DND-41 (cell line): ENCODE measurements around the gene CFAP141.
"Not testable (repeated sequence)": the region's sequence is repeated elsewhere in the genome, so short reads cannot be mapped to it uniquely, and the experiment has no call there.

Experiments
- ATAC-seq: fragments of 200-7000 bp; cut with Tn5 transposase; 3 replicates; pipeline ENCODE4 v1.9.1; 2021; ENCODE audit warnings: low read depth; ENCODE audit not compliant: insufficient read depth
- DNase-seq: peaks from one replicate; pipeline ENCODE4 v3.0.0-alpha.2; 2020
- H2AFZ ChIP-seq: 2 replicates; pipeline ENCODE4 v1.6.0; 2012; ENCODE audit warnings: low read depth, low read length
- H3K27ac ChIP-seq: 2 replicates; pipeline ENCODE4 v1.5.1; 2012; ENCODE audit warnings: low read length, inconsistent platforms
- H3K27me3 ChIP-seq: fragments of 200-600 bp; sonication (generic); 2 replicates; pipeline ENCODE4 v1.6.0; 2012; ENCODE audit warnings: low read length, mild to moderate bottlenecking, inconsistent platforms; ENCODE audit not compliant: insufficient read depth, poor library complexity
- H3K36me3 ChIP-seq: 2 replicates; pipeline ENCODE4 v1.5.1; 2012; ENCODE audit warnings: low read length, inconsistent platforms; ENCODE audit not compliant: insufficient read depth
- H3K4me1 ChIP-seq: 2 replicates; pipeline ENCODE4 v1.5.1; 2012; ENCODE audit warnings: mild to moderate bottlenecking, low read length; ENCODE audit not compliant: insufficient read depth
- H3K4me2 ChIP-seq: 2 replicates; pipeline ENCODE4 v1.6.0; 2012; ENCODE audit warnings: mild to moderate bottlenecking, moderate library complexity, low read length, inconsistent platforms; ENCODE audit not compliant: insufficient read depth
- H3K4me3 ChIP-seq, 2 experiments: fragments of 200-600 bp in 1 of 2; shearing (Covaris generic) in 1 of 2; 2 replicates each; pipeline ENCODE4 v1.5.1; 2012 to 2016; ENCODE audit warnings: inconsistent platforms in 2 of 2, low read length in 2 of 2, mild to moderate bottlenecking in 2 of 2, low read depth in 1 of 2, moderate library complexity in 1 of 2
- H3K79me2 ChIP-seq: 2 replicates; pipeline ENCODE4 v1.6.0; 2012; ENCODE audit warnings: low read length, inconsistent platforms; ENCODE audit not compliant: insufficient read depth
- H3K9ac ChIP-seq: 2 replicates; pipeline ENCODE4 v1.6.0; 2012; ENCODE audit warnings: low read depth, mild to moderate bottlenecking, inconsistent platforms, low read length, moderate library complexity
- H3K9me3 ChIP-seq: 2 replicates; pipeline ENCODE4 v1.5.1; 2012; ENCODE audit warnings: low read length, moderate library complexity, mild to moderate bottlenecking, inconsistent platforms; ENCODE audit not compliant: insufficient read depth, severe bottlenecking
- H4K20me1 ChIP-seq: 2 replicates; pipeline ENCODE4 v1.6.0; 2012; ENCODE audit warnings: low read length; ENCODE audit not compliant: insufficient read depth
- CTCF ChIP-seq: IDR thresholded peaks from 2 replicates; pipeline ENCODE4 v1.5.1; 2012; ENCODE audit warnings: borderline replicate concordance, low read length, moderate library complexity, mild to moderate bottlenecking; ENCODE audit not compliant: poor library complexity, severe bottlenecking; ENCODE audit errors: extremely low read depth
- EZH2 ChIP-seq: IDR thresholded peaks from 3 replicates; pipeline ENCODE4 v1.6.1; 2012; ENCODE audit warnings: borderline replicate concordance, low read depth, mild to moderate bottlenecking, moderate library complexity, low read length, inconsistent platforms; ENCODE audit not compliant: severe bottlenecking

The CFAP141 gene

GRCh38 chr1:154212083-154212482 is 6.0 kb upstream of the CFAP141 start:
- Histone ChIP-seq H3K27me3 (no peaks in the 10 kb centered on the region), H2AFZ (no peak overlapping the region), H3K79me2 (peaks cover 27% of the 10 kb centered on the region), H3K27ac (no peak overlapping the region), H4K20me1 (0 out of 2 replicates have a peak, but pooled peaks cover 3% of the 10 kb centered on the region), H3K4me1 (no peaks in the 10 kb centered on the region), H3K9me3 (no peaks in the 10 kb centered on the region), H3K9ac (no peak overlapping the region), H3K4me3 (no peak overlapping the region), H3K36me3 (peaks cover 72% of the 10 kb centered on the region), H3K4me2 (no peak overlapping the region)
- DNase-seq (no peak), ATAC-seq (no peak)
- no peak for TF ChIP-seq EZH2
- no peak for TF ChIP-seq CTCF

GRCh38 chr1:154208677-154209388 is 2.7 kb upstream of the CFAP141 start:
- no peak overlapping the region for H3K4me2 ChIP-seq
- 0 out of 2 replicates have a peak, but pooled peaks cover 3% of the 10 kb centered on the region for H4K20me1 ChIP-seq
- no peaks in the 10 kb centered on the region for H3K27me3 ChIP-seq
- no peak overlapping the region for H3K9ac ChIP-seq
- ATAC-seq (no peak), DNase-seq (no peak)
- H3K36me3 ChIP-seq, result peaks cover 75% of the 10 kb centered on the region
- no peaks in the 10 kb centered on the region for H3K4me1 ChIP-seq
- peaks cover 2% of the 10 kb centered on the region; the same call in 1 of the 2 replicates for H3K79me2 ChIP-seq
- TF ChIP-seq CTCF, result no peak
- TF ChIP-seq EZH2, result no peak
- no peaks in the 10 kb centered on the region for H3K9me3 ChIP-seq
- no peak overlapping the region for H3K27ac ChIP-seq
- no peak overlapping the region for H2AFZ ChIP-seq
- no peak overlapping the region for H3K4me3 ChIP-seq

- no peak for DNase-seq
- H4K20me1 ChIP-seq, result no peaks in the 10 kb centered on the region
- H3K27me3 ChIP-seq, result no peaks in the 10 kb centered on the region
- peaks cover 59% of the 10 kb centered on the region for H3K36me3 ChIP-seq
- H3K4me1 ChIP-seq, result no peaks in the 10 kb centered on the region
- H3K9ac ChIP-seq, result no peak overlapping the region
- ATAC-seq, result no peak
- no peak overlapping the region for H3K27ac ChIP-seq
- H3K4me2 ChIP-seq, result no peak overlapping the region
- H3K4me3 ChIP-seq, result no peak overlapping the region
- no peaks in the 10 kb centered on the region for H3K9me3 ChIP-seq
- no peak overlapping the region for H2AFZ ChIP-seq
- H3K79me2 ChIP-seq, result no peaks in the 10 kb centered on the region
- no peak for TF ChIP-seq CTCF
- no peak for TF ChIP-seq EZH2
Observed at GRCh38 chr1:154207262-154207661, 1.1 kb upstream of the CFAP141 start.

- not testable (repeated sequence) for H4K20me1 ChIP-seq, H3K4me2 ChIP-seq, H3K27me3 ChIP-seq, H3K4me3 ChIP-seq, DNase-seq, H2AFZ ChIP-seq, H3K27ac ChIP-seq, H3K9me3 ChIP-seq, H3K9ac ChIP-seq, ATAC-seq, H3K79me2 ChIP-seq, H3K4me1 ChIP-seq
- H3K36me3 ChIP-seq, result peaks cover 46% of the 10 kb centered on the region
Observed at GRCh38 chr1:154205778-154206177, 355 bp downstream of the CFAP141 start.
